Lung (tissue), 12 donors: ENCODE data around the gene SIGLEC11. TPM values are rescaled to one million over a fixed set of nuclear protein-coding genes. Genes with fewer than 3 reads are reported as not detected.
A peak's percentile ranks its signal among the peaks of the same experiment; 100 is the strongest.

Experiments used
- ATAC-seq: fragments of 200-7000 bp; cut with Tn5 transposase; one replicate; pipeline ENCODE4 v1.9.1; 2020; ENCODE audit warnings: moderate number of reproducible peaks; ENCODE audit not compliant: insufficient read depth, low FRiP score
- DNase-seq, 3 donors: peaks; one replicate each; pipeline ENCODE4 v3.0.0-alpha.2; 2013 to 2017
- H3K27ac ChIP-seq, 2 donors: one replicate each; pipeline ENCODE4 v1.5.1; 2013; ENCODE audit warnings: mild to moderate bottlenecking in 2 of 2, moderate library complexity in 2 of 2, control low read depth in 1 of 2, inconsistent platforms in 1 of 2, low read depth in 1 of 2, low read length in 1 of 2
- H3K27me3 ChIP-seq, 3 donors: one replicate each; pipeline ENCODE4 v1.5.1; 2013; ENCODE audit warnings: low read length in 2 of 3; ENCODE audit not compliant: control insufficient read depth in 3 of 3, insufficient read depth in 3 of 3
- H3K36me3 ChIP-seq, 4 donors: one replicate each; pipeline ENCODE4 v1.5.1; 2013; ENCODE audit warnings: low read length in 4 of 4, mild to moderate bottlenecking in 1 of 4, moderate library complexity in 1 of 4; ENCODE audit not compliant: control insufficient read depth in 4 of 4, insufficient read depth in 4 of 4
- H3K4me1 ChIP-seq, 5 donors: one replicate each; pipeline ENCODE4 v1.5.1; 2013; ENCODE audit warnings: low read length in 5 of 5, mild to moderate bottlenecking in 2 of 5, moderate library complexity in 1 of 5; ENCODE audit not compliant: control insufficient read depth in 5 of 5, insufficient read depth in 5 of 5
- H3K4me3 ChIP-seq: one replicate; pipeline ENCODE4 v1.5.1; 2013; ENCODE audit warnings: mild to moderate bottlenecking, control low read depth, moderate library complexity
- H3K9ac ChIP-seq, 2 donors: one replicate each; pipeline ENCODE4 v1.5.1; 2013; ENCODE audit warnings: low read length in 2 of 2, control low read depth in 1 of 2; ENCODE audit not compliant: insufficient read depth in 1 of 2
- H3K9me3 ChIP-seq, 4 donors: one replicate each; pipeline ENCODE4 v1.5.1; 2013; ENCODE audit warnings: low read length in 3 of 4, mild to moderate bottlenecking in 1 of 4, moderate library complexity in 1 of 4; ENCODE audit not compliant: control insufficient read depth in 4 of 4, insufficient read depth in 3 of 4
- WGBS, 2 donors: extraction: QIAGEN DNeasy Blood & Tissue Kit; methylation state at CpG; one replicate each; pipeline ENCODE4 v1.1.7; 2013; 5-methylcytosine and 5-hydroxymethylcytosine counted together
- polyA plus RNA-seq, 2 donors: library from polyadenylated mRNA; stranded (reverse); fragments of 200-250 nt; gene quantifications; one replicate each; pipeline ENCODE4 v1.2.1, GENCODE V29; 2013
- total RNA-seq, 2 donors: library from RNA; depleted of rRNA in 1 of 2; stranded (reverse); fragments of >200 nt in 1 of 2; gene quantifications; one replicate each; pipeline ENCODE4 v1.2.1, GENCODE V29; 2014 to 2021
- TF ChIP-seq, protein P1 (sequence below): IDR thresholded peaks from 2 replicates; pipeline ENCODE4 v1.5.1; 2012; ENCODE audit warnings: mild to moderate bottlenecking; ENCODE audit errors: control extremely low read depth, extremely low read depth
- donor health status: control.
- donor health status: control.
- donor health status: Bipolar disorder and iron deficiency.
- donor health status: healthy.
- donor health status: DM: yes; HTN: yes; CAD: no.

The SIGLEC11 gene
- total and polyA plus RNA-seq, 4 donors, result 1.3 to 6.5 (median 3.2) TPM

DNA sequence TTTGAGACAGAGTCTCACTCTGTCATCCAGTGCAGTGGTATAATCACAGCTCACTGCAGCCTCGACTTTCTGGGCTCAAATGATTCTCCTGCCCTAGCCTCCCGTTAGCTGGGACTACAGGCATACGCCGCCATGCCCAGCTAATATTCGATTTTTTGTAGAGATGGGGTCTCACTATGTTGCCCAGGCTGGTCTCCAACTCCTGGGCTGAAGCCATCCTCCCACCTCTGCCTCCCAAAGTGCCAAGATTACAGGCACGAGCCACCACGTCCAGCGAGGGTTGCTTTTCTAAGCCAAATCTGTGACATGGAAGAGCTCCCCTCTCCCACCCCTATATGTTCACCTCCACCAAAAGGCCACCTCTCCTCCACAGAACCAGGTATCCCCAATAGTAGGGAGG, 42.9 kb downstream of the SIGLEC11 start:
- TF ChIP-seq, protein P1, sequence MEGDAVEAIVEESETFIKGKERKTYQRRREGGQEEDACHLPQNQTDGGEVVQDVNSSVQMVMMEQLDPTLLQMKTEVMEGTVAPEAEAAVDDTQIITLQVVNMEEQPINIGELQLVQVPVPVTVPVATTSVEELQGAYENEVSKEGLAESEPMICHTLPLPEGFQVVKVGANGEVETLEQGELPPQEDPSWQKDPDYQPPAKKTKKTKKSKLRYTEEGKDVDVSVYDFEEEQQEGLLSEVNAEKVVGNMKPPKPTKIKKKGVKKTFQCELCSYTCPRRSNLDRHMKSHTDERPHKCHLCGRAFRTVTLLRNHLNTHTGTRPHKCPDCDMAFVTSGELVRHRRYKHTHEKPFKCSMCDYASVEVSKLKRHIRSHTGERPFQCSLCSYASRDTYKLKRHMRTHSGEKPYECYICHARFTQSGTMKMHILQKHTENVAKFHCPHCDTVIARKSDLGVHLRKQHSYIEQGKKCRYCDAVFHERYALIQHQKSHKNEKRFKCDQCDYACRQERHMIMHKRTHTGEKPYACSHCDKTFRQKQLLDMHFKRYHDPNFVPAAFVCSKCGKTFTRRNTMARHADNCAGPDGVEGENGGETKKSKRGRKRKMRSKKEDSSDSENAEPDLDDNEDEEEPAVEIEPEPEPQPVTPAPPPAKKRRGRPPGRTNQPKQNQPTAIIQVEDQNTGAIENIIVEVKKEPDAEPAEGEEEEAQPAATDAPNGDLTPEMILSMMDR, result no peak

DNA sequence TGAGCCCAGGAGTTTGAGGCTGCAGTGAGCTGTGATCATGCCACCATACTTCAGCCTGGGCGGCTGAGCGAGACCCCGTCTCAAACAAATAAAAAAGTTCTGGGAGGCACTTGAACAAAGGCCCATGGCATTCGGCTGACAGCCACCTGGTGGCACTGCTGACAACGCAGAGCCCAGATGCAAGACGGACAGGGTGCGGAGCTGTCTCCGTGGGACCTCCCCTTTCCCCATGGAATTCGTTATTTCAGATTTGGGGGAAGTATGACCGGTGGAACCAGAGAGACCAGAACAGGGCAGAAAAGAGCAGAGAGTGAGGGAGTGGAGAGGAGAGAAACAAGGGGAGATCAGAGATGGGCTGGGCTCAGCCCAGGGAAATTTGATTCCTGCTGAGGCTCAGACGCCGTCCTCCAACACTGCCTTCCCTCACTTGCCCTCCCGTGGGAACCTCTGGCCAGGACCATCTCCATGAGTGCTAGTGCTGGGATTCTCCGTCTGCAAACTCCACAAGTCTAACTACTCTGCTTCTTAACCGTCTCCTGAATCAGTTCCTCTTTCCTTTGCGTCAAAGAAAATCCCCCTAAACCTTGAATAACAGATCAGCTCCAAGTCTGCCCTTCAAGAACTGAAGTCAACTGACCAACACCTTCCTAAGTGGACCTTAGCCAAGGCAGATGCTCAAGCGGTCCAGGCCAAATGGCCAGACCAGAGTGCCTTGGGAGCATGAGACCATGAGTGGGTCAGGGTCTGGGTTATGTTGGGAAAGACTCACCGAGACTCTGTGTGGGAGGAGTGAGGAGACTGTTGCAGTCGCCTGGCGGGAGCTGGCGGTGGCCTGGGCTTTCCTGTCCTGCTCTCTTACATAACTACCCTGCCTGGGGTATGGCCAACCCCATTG, 43.9 kb downstream of the SIGLEC11 start:
- ATAC-seq (no peak), DNase-seq (peak; percentile 27 to 51 (median 50))
- Histone ChIP-seq H3K4me1 (peaks cover 0 to 3% (median 0%) of the 10 kb centered on the region in 5 donors), H3K27me3 (no peaks in the 10 kb centered on the region), H3K36me3 (peaks cover 3 to 33% (median 27%) of the 10 kb centered on the region in 4 donors), H3K4me3 (no peak overlapping the region), H3K9me3 (no peaks in the 10 kb centered on the region), H3K27ac (peak overlapping the region in 1 of 2 donors; percentile 15), H3K9ac (no peak overlapping the region)
- WGBS, 2 donors, result 49 to 71% methylated on average over 21 of the region's 21 CpGs
- TF ChIP-seq, protein P1, result no peak

More for the DNA sequence above, 42.9 kb downstream of the SIGLEC11 start:
- Histone ChIP-seq H3K27me3 (no peaks in the 10 kb centered on the region), H3K4me3 (no peak overlapping the region), H3K36me3 (peaks cover 7 to 38% (median 29%) of the 10 kb centered on the region in 4 donors), H3K4me1 (no peaks in the 10 kb centered on the region), H3K27ac (no peak overlapping the region), H3K9ac (no peak overlapping the region), H3K9me3 (no peaks in the 10 kb centered on the region)
- DNase-seq, result no peak
- 92 to 95% methylated on average over 8 of the region's 8 CpGs for WGBS, 2 donors
- ATAC-seq, result no peak

DNA sequence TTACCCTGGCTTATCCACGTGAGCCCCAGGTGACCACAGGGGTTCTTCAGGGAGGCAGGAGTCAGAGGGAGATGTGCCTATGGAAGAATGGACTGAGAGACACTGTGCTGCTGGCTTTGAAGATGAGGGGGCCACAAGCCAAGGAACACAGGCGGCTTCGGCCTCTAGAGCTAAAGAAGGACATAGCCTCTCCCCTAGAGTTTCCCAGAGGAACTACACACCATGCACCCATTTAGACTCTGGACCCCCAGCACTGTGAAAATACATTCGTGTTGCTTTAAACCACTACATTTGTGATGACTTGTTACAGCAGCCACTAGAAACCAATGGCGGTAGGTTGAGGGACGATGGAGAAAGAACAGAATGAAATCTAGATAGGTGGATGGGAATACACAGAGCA, 45.7 kb downstream of the SIGLEC11 start:
- H3K27ac ChIP-seq, result no peak overlapping the region
- H3K4me3 ChIP-seq, result no peak overlapping the region
- H3K36me3 ChIP-seq, result peaks cover 3 to 37% (median 25%) of the 10 kb centered on the region in 4 donors
- no peaks in the 10 kb centered on the region for H3K9me3 ChIP-seq
- WGBS, 2 donors, result 97 to 99% methylated on average over 6 of the region's 6 CpGs
- H3K4me1 ChIP-seq, result peaks cover 0 to 3% (median 0%) of the 10 kb centered on the region in 5 donors
- ATAC-seq (no peak), DNase-seq (no peak)
- no peak overlapping the region for H3K9ac ChIP-seq
- TF ChIP-seq, protein P1, result no peak
- no peaks in the 10 kb centered on the region for H3K27me3 ChIP-seq
